ENCODE measurements around the gene ATP6V0A1. TPM values are rescaled to one million over a fixed set of nuclear protein-coding genes. Genes with fewer than 3 reads are reported as not detected.

Gene ATP6V0A1
- total and polyA plus RNA-seq, 2 experiments from 2014 or later = 23.9 to 42.3 TPM

- DNase-seq (ENCODE audit: low spot score) (no peak), ATAC-seq (no peak)
- no peaks in the 10 kb centered on the region for H3K36me3 Mint-ChIP-seq (ENCODE audit: low read depth)
- peaks cover 16% of the 10 kb centered on the region for H3K79me2 ChIP-seq (replicated peaks; ENCODE audit: insufficient read depth)
- no peak overlapping the region for H3K27ac ChIP-seq (ENCODE audit: low read depth)
- H3K27me3 Mint-ChIP-seq (ENCODE audit: insufficient read depth, low read depth, poor library complexity) = peaks cover 7% of the 10 kb centered on the region
- no peak overlapping the region for H3K4me3 Mint-ChIP-seq
- H4K20me1 ChIP-seq (replicated peaks; ENCODE audit: insufficient read depth) = peaks cover 12% of the 10 kb centered on the region; the same call in 1 of the 2 replicates
- H3K9me3 Mint-ChIP-seq = no peaks in the 10 kb centered on the region
- no peak overlapping the region for H2AFZ ChIP-seq
- H3K36me3 ChIP-seq (ENCODE audit: insufficient read depth) = no peaks in the 10 kb centered on the region
- no peaks in the 10 kb centered on the region for H3F3A ChIP-seq (replicated peaks; ENCODE audit: low read depth)
- no peak overlapping the region for H3K4me2 ChIP-seq
- no peaks in the 10 kb centered on the region for H3K27me3 ChIP-seq (ENCODE audit: insufficient read depth)
- no peak for TF ChIP-seq CTCF (conservative IDR thresholded peaks at IDR 0.05; ENCODE audit: low read depth in 2 of 2)
- no peak for TF ChIP-seq EZH2phosphoT487 (IDR thresholded peaks at IDR 0.05; ENCODE audit: unreplicated experiment)
- no peak for TF ChIP-seq ZNF331 (CRISPR knock-in tag; IDR thresholded peaks at IDR 0.05; ENCODE audit: low read depth)
- TF ChIP-seq ETS1 (IDR thresholded peaks at IDR 0.05) = no peak
- TF ChIP-seq POLR2AphosphoS5 (IDR thresholded peaks at IDR 0.05; ENCODE audit: low read depth) = no peak
- no peak for TF ChIP-seq STAT1 (IDR thresholded peaks at IDR 0.05; ENCODE audit: unreplicated experiment)
- TF ChIP-seq NANOG (IDR thresholded peaks at IDR 0.05; ENCODE audit: borderline replicate concordance) = no peak
- no peak for TF ChIP-seq EZH2 (IDR thresholded peaks at IDR 0.05; ENCODE audit: low read depth, unreplicated experiment)
- no peak for TF ChIP-seq ZNF114 (CRISPR knock-in tag; IDR thresholded peaks at IDR 0.05)
- no peak for TF ChIP-seq CREB1 (CRISPR knock-in tag; IDR thresholded peaks at IDR 0.05; ENCODE audit: low read depth)
- no peak overlapping the region for H3K4me3 ChIP-seq
- H3K4me1 ChIP-seq (ENCODE audit: insufficient read depth) = peaks cover 9% of the 10 kb centered on the region
- H3K4me1 Mint-ChIP-seq = peaks cover 18% of the 10 kb centered on the region; the same call in 2 of the 3 replicates
- H3K9me2 ChIP-seq (ENCODE audit: insufficient read depth) = no peaks in the 10 kb centered on the region
- no peak overlapping the region for H3K27ac Mint-ChIP-seq
Observed at GRCh38 chr17:42413464-42414040, 45.1 kb upstream of the ATP6V0A1 start.

GRCh38 chr17:42414704-42415409, 43.8 kb upstream of the ATP6V0A1 start:
- H3K79me2 ChIP-seq (replicated peaks; ENCODE audit: insufficient read depth) = peaks cover 25% of the 10 kb centered on the region
- ATAC-seq = peak; percentile 70
- TF ChIP-seq EZH2phosphoT487 (IDR thresholded peaks at IDR 0.05; ENCODE audit: unreplicated experiment) (no peak), NANOG (IDR thresholded peaks at IDR 0.05; ENCODE audit: borderline replicate concordance) (no peak), CTCF (conservative IDR thresholded peaks at IDR 0.05; ENCODE audit: low read depth in 2 of 2) (no peak), JUNB (IDR thresholded peaks at IDR 0.05; ENCODE audit: unreplicated experiment) (no peak), EZH2 (IDR thresholded peaks at IDR 0.05; ENCODE audit: low read depth, unreplicated experiment) (no peak), POLR2AphosphoS5 (IDR thresholded peaks at IDR 0.05; ENCODE audit: low read depth) (no peak)

More at GRCh38 chr17:42414704-42415409, 43.8 kb upstream of the ATP6V0A1 start:
- H3F3A ChIP-seq (replicated peaks; ENCODE audit: low read depth) = no peaks in the 10 kb centered on the region
- H2AFZ ChIP-seq = no peak overlapping the region
- no peaks in the 10 kb centered on the region for H3K36me3 ChIP-seq (ENCODE audit: insufficient read depth)
- Mint-ChIP-seq H3K4me3 (no peak overlapping the region), H3K27ac (peak overlapping the region; percentile 41; the same call in 1 of the 2 replicates), H3K36me3 (ENCODE audit: low read depth) (no peaks in the 10 kb centered on the region), H3K27me3 (ENCODE audit: insufficient read depth, low read depth, poor library complexity) (peaks cover 4% of the 10 kb centered on the region), H3K4me1 (peaks cover 22% of the 10 kb centered on the region; the same call in 2 of the 3 replicates), H3K9me3 (no peaks in the 10 kb centered on the region)
- no peak for DNase-seq (ENCODE audit: low spot score)
- no peaks in the 10 kb centered on the region for H3K27me3 ChIP-seq (ENCODE audit: insufficient read depth)
- 0 out of 2 replicates have a peak overlapping the region, but pooled peaks have one; percentile 55 for H3K27ac ChIP-seq (ENCODE audit: low read depth)
- no peak overlapping the region for H3K4me3 ChIP-seq
- H3K4me2 ChIP-seq = peak overlapping the region; percentile 62; the same call in 1 of the 2 replicates
- H4K20me1 ChIP-seq (replicated peaks; ENCODE audit: insufficient read depth) = peaks cover 12% of the 10 kb centered on the region; the same call in 1 of the 2 replicates
- no peaks in the 10 kb centered on the region for H3K9me2 ChIP-seq (ENCODE audit: insufficient read depth)
- H3K4me1 ChIP-seq (ENCODE audit: insufficient read depth) = peaks cover 11% of the 10 kb centered on the region

All from GM23338 (cell line).